GM12878 (cell line): ENCODE measurements around the gene NISCH.

Experiments
- NR2C2 ChIP-seq: IDR thresholded peaks from 2 replicates; pipeline ENCODE4 v1.6.1; 2011; ENCODE audit warnings: borderline replicate concordance, low read depth; ENCODE audit not compliant: control insufficient read depth, insufficient read length
- YBX1 ChIP-seq: fragments of 450-650 bp; IDR thresholded peaks from 2 replicates; pipeline ENCODE4 v1.6.1; 2016; ENCODE audit warnings: antibody characterized with exemption

DNA sequence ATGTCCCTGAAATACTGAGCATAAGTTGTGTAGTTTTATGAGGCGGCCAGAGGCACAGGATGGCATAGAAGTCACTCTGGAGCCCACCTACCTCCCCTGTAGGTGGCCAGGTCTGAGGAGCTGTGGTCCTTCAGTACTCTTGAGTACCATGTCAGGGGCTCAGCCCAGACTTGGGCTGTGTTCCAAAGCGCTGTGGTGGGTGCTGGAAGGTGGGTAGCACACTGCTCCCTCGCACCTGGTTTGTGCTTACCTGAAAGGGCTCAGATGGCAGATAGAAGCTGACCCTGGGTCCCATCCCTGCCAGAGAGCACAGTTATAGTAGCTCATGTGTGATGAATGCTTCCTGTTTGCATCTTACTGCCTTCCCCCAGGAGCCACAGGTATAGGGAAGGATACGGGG lies 15.5 kb downstream of the NISCH start:
- no peak for TF ChIP-seq YBX1
- TF ChIP-seq NR2C2: no peak
